Measurements from ENCODE around the gene NLK. TPM values are rescaled to one million over a fixed set of nuclear protein-coding genes. Genes with fewer than 3 reads are reported as not detected.

NLK gene
- total and polyA plus RNA-seq, 2 donors (not counting 1 experiment from before 2014, with no cell fraction given): 14.4 to 16.1 TPM

GRCh38 chr17:28216528-28216927 lies 174.1 kb downstream of the NLK start:
- Histone ChIP-seq H3K4me1 (ENCODE audit: control insufficient read depth, extremely low read depth, insufficient read depth, low read length) (no peaks in the 10 kb centered on the region), H3K79me2 (ENCODE audit: control insufficient read depth, insufficient read depth, low read length) (no peaks in the 10 kb centered on the region), H4K20me1 (ENCODE audit: control insufficient read depth, extremely low read depth, insufficient read depth, low read length) (no peaks in the 10 kb centered on the region), H3K9me3 (ENCODE audit: control insufficient read depth, insufficient read depth, low read depth, low read length) (no peaks in the 10 kb centered on the region), H3K9ac (ENCODE audit: insufficient read depth, low read length) (no peak overlapping the region), H3K27me3 (ENCODE audit: control insufficient read depth, insufficient read depth, low read length) (no peaks in the 10 kb centered on the region), H3K27ac (ENCODE audit: insufficient read depth, low read length) (no peak overlapping the region), H3K4me2 (ENCODE audit: extremely low read depth, insufficient read depth, low read length) (no peak overlapping the region), H2AFZ (ENCODE audit: low read length) (no peak overlapping the region), H3K4me3 (replicated peaks in 1 of 4; ENCODE audit: control extremely low read depth in 1 of 4, insufficient read depth in 1 of 4, low read depth in 3 of 4, low read length in 4 of 4) (no peak overlapping the region), H3K36me3 (ENCODE audit: control insufficient read depth, insufficient read depth, low read length) (no peaks in the 10 kb centered on the region)
- TF ChIP-seq CTCF (conservative IDR thresholded peaks at IDR 0.05 in 1 of 2, IDR thresholded peaks at IDR 0.05 in 1 of 2; ENCODE audit: low read depth in 1 of 2, low read length in 2 of 2) (no peak), EZH2 (IDR thresholded peaks at IDR 0.05; ENCODE audit: low read length, missing control alignments) (no peak)
- peak; percentile 33 for DNase-seq (ENCODE audit: low read depth in 2 of 2)

DNA sequence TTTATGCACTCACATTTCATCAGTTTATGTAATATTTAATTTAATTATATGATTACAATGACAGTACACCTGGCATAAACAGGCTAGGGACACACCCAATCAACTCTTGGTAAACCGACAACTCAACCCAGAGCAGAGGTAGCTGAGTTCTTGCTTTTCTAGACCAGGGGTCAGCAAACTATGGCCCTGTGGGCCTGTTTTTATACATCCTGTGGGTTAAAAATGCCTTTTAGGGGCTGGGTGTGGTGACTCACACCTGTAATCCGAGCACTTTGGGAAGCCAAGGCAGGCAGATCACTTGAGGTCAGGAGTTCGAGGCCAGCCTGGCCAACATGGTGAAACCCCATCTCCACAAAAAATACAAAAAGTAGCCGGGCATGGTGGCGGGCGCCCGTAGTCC lies 177.3 kb downstream of the NLK start:
- DNase-seq (ENCODE audit: low read depth in 2 of 2): no peak
- TF ChIP-seq CTCF (conservative IDR thresholded peaks at IDR 0.05 in 1 of 2, IDR thresholded peaks at IDR 0.05 in 1 of 2; ENCODE audit: low read depth in 1 of 2, low read length in 2 of 2): no peak
- TF ChIP-seq EZH2 (IDR thresholded peaks at IDR 0.05; ENCODE audit: low read length, missing control alignments): no peak
- H3K27ac ChIP-seq (ENCODE audit: insufficient read depth, low read length): no peak overlapping the region

DNA sequence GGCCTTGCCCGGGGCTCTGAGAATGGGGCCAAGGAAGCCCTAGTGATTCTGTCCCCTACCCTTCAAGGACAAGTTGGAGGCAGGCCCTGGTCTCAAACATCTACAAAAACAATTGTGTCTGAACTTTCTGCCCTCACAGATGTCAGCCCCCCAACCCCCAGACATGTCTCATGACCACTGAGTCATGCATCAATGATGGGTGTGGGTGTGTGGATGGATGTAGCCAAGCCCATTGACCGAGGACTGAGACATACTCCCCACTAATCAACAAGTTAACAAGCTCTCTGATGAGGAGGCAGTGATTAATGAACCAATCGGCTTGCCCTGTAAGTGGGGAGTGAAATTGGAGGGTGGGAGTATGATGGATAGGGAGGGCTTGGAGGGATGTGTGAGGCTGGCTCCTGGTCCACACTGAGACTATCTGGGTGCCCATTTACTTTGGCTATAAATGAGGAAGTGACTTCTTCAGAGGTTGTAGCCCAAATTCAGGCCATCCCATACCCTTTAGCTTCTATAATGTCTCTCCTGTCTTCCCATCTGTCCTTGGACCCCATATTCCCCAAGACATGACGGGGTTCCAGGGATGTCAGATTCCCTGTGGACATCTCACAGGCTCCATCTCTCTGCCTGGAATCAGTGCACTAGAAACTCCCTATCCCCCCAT lies 179.4 kb downstream of the NLK start:
- Histone ChIP-seq H3K9me3 (ENCODE audit: control insufficient read depth, insufficient read depth, low read depth, low read length) (no peaks in the 10 kb centered on the region), H3K9ac (ENCODE audit: insufficient read depth, low read length) (no peak overlapping the region), H3K4me3 (replicated peaks in 1 of 4; ENCODE audit: control extremely low read depth in 1 of 4, insufficient read depth in 1 of 4, low read depth in 3 of 4, low read length in 4 of 4) (no peak overlapping the region), H3K36me3 (ENCODE audit: control insufficient read depth, insufficient read depth, low read length) (no peaks in the 10 kb centered on the region), H2AFZ (ENCODE audit: low read length) (no peak overlapping the region), H4K20me1 (ENCODE audit: control insufficient read depth, extremely low read depth, insufficient read depth, low read length) (no peaks in the 10 kb centered on the region), H3K79me2 (ENCODE audit: control insufficient read depth, insufficient read depth, low read length) (no peaks in the 10 kb centered on the region), H3K4me2 (ENCODE audit: extremely low read depth, insufficient read depth, low read length) (no peak overlapping the region), H3K27me3 (ENCODE audit: control insufficient read depth, insufficient read depth, low read length) (peaks cover under 1% of the 10 kb centered on the region), H3K4me1 (ENCODE audit: control insufficient read depth, extremely low read depth, insufficient read depth, low read length) (no peaks in the 10 kb centered on the region), H3K27ac (ENCODE audit: insufficient read depth, low read length) (no peak overlapping the region)
- no peak for TF ChIP-seq EZH2 (IDR thresholded peaks at IDR 0.05; ENCODE audit: low read length, missing control alignments)
- no peak for TF ChIP-seq CTCF (conservative IDR thresholded peaks at IDR 0.05 in 1 of 2, IDR thresholded peaks at IDR 0.05 in 1 of 2; ENCODE audit: low read depth in 1 of 2, low read length in 2 of 2)
- DNase-seq (ENCODE audit: low read depth in 2 of 2): peak in 1 of 2 donors; percentile 48

More for the DNA sequence above, 177.3 kb downstream of the NLK start:
- H2AFZ ChIP-seq (ENCODE audit: low read length): no peak overlapping the region
- H3K9ac ChIP-seq (ENCODE audit: insufficient read depth, low read length): no peak overlapping the region
- H3K4me1 ChIP-seq (ENCODE audit: control insufficient read depth, extremely low read depth, insufficient read depth, low read length): no peaks in the 10 kb centered on the region
- no peaks in the 10 kb centered on the region for H3K9me3 ChIP-seq (ENCODE audit: control insufficient read depth, insufficient read depth, low read depth, low read length)
- H3K79me2 ChIP-seq (ENCODE audit: control insufficient read depth, insufficient read depth, low read length): no peaks in the 10 kb centered on the region
- H3K36me3 ChIP-seq (ENCODE audit: control insufficient read depth, insufficient read depth, low read length): no peaks in the 10 kb centered on the region
- H3K4me2 ChIP-seq (ENCODE audit: extremely low read depth, insufficient read depth, low read length): no peak overlapping the region
- H4K20me1 ChIP-seq (ENCODE audit: control insufficient read depth, extremely low read depth, insufficient read depth, low read length): no peaks in the 10 kb centered on the region
- H3K4me3 ChIP-seq (replicated peaks in 1 of 4; ENCODE audit: control extremely low read depth in 1 of 4, insufficient read depth in 1 of 4, low read depth in 3 of 4, low read length in 4 of 4): no peak overlapping the region
- H3K27me3 ChIP-seq (ENCODE audit: control insufficient read depth, insufficient read depth, low read length): no peaks in the 10 kb centered on the region

Data from fibroblast of lung (primary cell).